Activated naive CD4-positive, alpha-beta T cell treated with anti-CD3 and anti-CD28 coated beads, Interleukin-2, amount 50 U/mL, for 24 hours (primary cell): Measurements from ENCODE around the gene TTC23.

Experiments
- H3K27ac Mint-ChIP-seq: one replicate; pipeline ENCODE4 v1.8.0; 2021; ENCODE audit warnings: mild to moderate bottlenecking, mixed read lengths
- H3K27me3 Mint-ChIP-seq: one replicate; pipeline ENCODE4 v1.8.0; 2021; ENCODE audit warnings: mixed read lengths
- H3K36me3 Mint-ChIP-seq: one replicate; pipeline ENCODE4 v1.8.0; 2021; ENCODE audit warnings: mixed read lengths
- H3K4me1 Mint-ChIP-seq: one replicate; pipeline ENCODE4 v1.8.0; 2021; ENCODE audit warnings: mixed read lengths
- H3K4me3 Mint-ChIP-seq: one replicate; pipeline ENCODE4 v1.8.0; 2021; ENCODE audit warnings: mild to moderate bottlenecking, mixed read lengths
- H3K9me3 Mint-ChIP-seq: one replicate; pipeline ENCODE4 v1.8.0; 2021; ENCODE audit warnings: mixed read lengths

Gene TTC23

GRCh38 chr15:99143655-99144610 is 105.4 kb downstream of the TTC23 start:
- Mint-ChIP-seq H3K4me1 (no peaks in the 10 kb centered on the region), H3K27me3 (peaks cover 3% of the 10 kb centered on the region), H3K4me3 (no peak overlapping the region), H3K36me3 (no peaks in the 10 kb centered on the region), H3K9me3 (no peaks in the 10 kb centered on the region), H3K27ac (no peak overlapping the region)

GRCh38 chr15:99143242-99143641 is 106.1 kb downstream of the TTC23 start:
- Mint-ChIP-seq H3K36me3 (no peaks in the 10 kb centered on the region), H3K4me1 (no peaks in the 10 kb centered on the region), H3K27me3 (peaks cover 3% of the 10 kb centered on the region), H3K9me3 (no peaks in the 10 kb centered on the region), H3K4me3 (no peak overlapping the region), H3K27ac (no peak overlapping the region)

GRCh38 chr15:99142562-99142961 is 106.8 kb downstream of the TTC23 start:
- Mint-ChIP-seq H3K36me3 (no peaks in the 10 kb centered on the region), H3K9me3 (no peaks in the 10 kb centered on the region), H3K27me3 (peaks cover 3% of the 10 kb centered on the region), H3K4me1 (no peaks in the 10 kb centered on the region), H3K4me3 (no peak overlapping the region), H3K27ac (no peak overlapping the region)

GRCh38 chr15:99141943-99142342 is 107.4 kb downstream of the TTC23 start:
- peaks cover 3% of the 10 kb centered on the region for H3K27me3 Mint-ChIP-seq
- no peaks in the 10 kb centered on the region for H3K9me3 Mint-ChIP-seq
- no peaks in the 10 kb centered on the region for H3K4me1 Mint-ChIP-seq
- no peak overlapping the region for H3K4me3 Mint-ChIP-seq
- H3K36me3 Mint-ChIP-seq, result no peaks in the 10 kb centered on the region
- no peak overlapping the region for H3K27ac Mint-ChIP-seq

- Mint-ChIP-seq H3K4me3 (no peak overlapping the region), H3K9me3 (no peaks in the 10 kb centered on the region), H3K36me3 (no peaks in the 10 kb centered on the region), H3K27me3 (peaks cover 3% of the 10 kb centered on the region), H3K4me1 (no peaks in the 10 kb centered on the region), H3K27ac (no peak overlapping the region)
Measured at GRCh38 chr15:99140590-99140989, 108.8 kb downstream of the TTC23 start.

- Mint-ChIP-seq H3K36me3 (no peaks in the 10 kb centered on the region), H3K4me3 (no peak overlapping the region), H3K4me1 (no peaks in the 10 kb centered on the region)
Measured at GRCh38 chr15:99139276-99139675, 110.1 kb downstream of the TTC23 start.

GRCh38 chr15:99138491-99138982 is 110.8 kb downstream of the TTC23 start:
- H3K4me1 Mint-ChIP-seq, result no peaks in the 10 kb centered on the region
- no peaks in the 10 kb centered on the region for H3K36me3 Mint-ChIP-seq
- no peaks in the 10 kb centered on the region for H3K27me3 Mint-ChIP-seq
- no peak overlapping the region for H3K4me3 Mint-ChIP-seq
- no peaks in the 10 kb centered on the region for H3K9me3 Mint-ChIP-seq
- H3K27ac Mint-ChIP-seq, result no peak overlapping the region

More at GRCh38 chr15:99139276-99139675, 110.1 kb downstream of the TTC23 start:
- no peak overlapping the region for H3K27ac Mint-ChIP-seq
- H3K9me3 Mint-ChIP-seq, result no peaks in the 10 kb centered on the region
- H3K27me3 Mint-ChIP-seq, result no peaks in the 10 kb centered on the region

- H3K4me3 Mint-ChIP-seq, result no peak overlapping the region
- no peak overlapping the region for H3K27ac Mint-ChIP-seq
- H3K36me3 Mint-ChIP-seq, result no peaks in the 10 kb centered on the region
- H3K9me3 Mint-ChIP-seq, result no peaks in the 10 kb centered on the region
- H3K4me1 Mint-ChIP-seq, result no peaks in the 10 kb centered on the region
- H3K27me3 Mint-ChIP-seq, result no peaks in the 10 kb centered on the region
Measured at GRCh38 chr15:99137877-99138276, 111.5 kb downstream of the TTC23 start.

- Mint-ChIP-seq H3K36me3 (no peaks in the 10 kb centered on the region), H3K4me1 (no peaks in the 10 kb centered on the region), H3K27ac (no peak overlapping the region), H3K27me3 (no peaks in the 10 kb centered on the region), H3K4me3 (no peak overlapping the region), H3K9me3 (no peaks in the 10 kb centered on the region)
Measured at GRCh38 chr15:99137111-99137546, 112.3 kb downstream of the TTC23 start.

- no peaks in the 10 kb centered on the region for H3K4me1 Mint-ChIP-seq
- H3K27me3 Mint-ChIP-seq, result no peaks in the 10 kb centered on the region
- H3K27ac Mint-ChIP-seq, result no peak overlapping the region
- no peaks in the 10 kb centered on the region for H3K36me3 Mint-ChIP-seq
- no peak overlapping the region for H3K4me3 Mint-ChIP-seq
- H3K9me3 Mint-ChIP-seq, result no peaks in the 10 kb centered on the region
Measured at GRCh38 chr15:99135194-99135593, 114.2 kb downstream of the TTC23 start.

GRCh38 chr15:99134317-99134821 is 115.0 kb downstream of the TTC23 start:
- Mint-ChIP-seq H3K27me3 (no peaks in the 10 kb centered on the region), H3K36me3 (no peaks in the 10 kb centered on the region), H3K4me3 (no peak overlapping the region), H3K27ac (no peak overlapping the region), H3K9me3 (no peaks in the 10 kb centered on the region), H3K4me1 (no peaks in the 10 kb centered on the region)

- Mint-ChIP-seq H3K4me3 (no peak overlapping the region), H3K36me3 (no peaks in the 10 kb centered on the region), H3K27me3 (no peaks in the 10 kb centered on the region), H3K27ac (peak overlapping the region; percentile 38), H3K4me1 (no peaks in the 10 kb centered on the region), H3K9me3 (no peaks in the 10 kb centered on the region)
Measured at GRCh38 chr15:99132634-99133287, 116.6 kb downstream of the TTC23 start.

GRCh38 chr15:99132122-99132521 is 117.3 kb downstream of the TTC23 start:
- no peak overlapping the region for H3K27ac Mint-ChIP-seq
- no peaks in the 10 kb centered on the region for H3K4me1 Mint-ChIP-seq
- H3K4me3 Mint-ChIP-seq, result no peak overlapping the region
- H3K36me3 Mint-ChIP-seq, result no peaks in the 10 kb centered on the region
- no peaks in the 10 kb centered on the region for H3K9me3 Mint-ChIP-seq
- no peaks in the 10 kb centered on the region for H3K27me3 Mint-ChIP-seq

- no peak overlapping the region for H3K27ac Mint-ChIP-seq
- H3K9me3 Mint-ChIP-seq, result no peaks in the 10 kb centered on the region
- H3K36me3 Mint-ChIP-seq, result no peaks in the 10 kb centered on the region
- H3K27me3 Mint-ChIP-seq, result no peaks in the 10 kb centered on the region
- no peak overlapping the region for H3K4me3 Mint-ChIP-seq
- H3K4me1 Mint-ChIP-seq, result no peaks in the 10 kb centered on the region
Measured at GRCh38 chr15:99131441-99132023, 117.8 kb downstream of the TTC23 start.

- no peak overlapping the region for H3K27ac Mint-ChIP-seq
- H3K4me3 Mint-ChIP-seq, result no peak overlapping the region
- no peaks in the 10 kb centered on the region for H3K9me3 Mint-ChIP-seq
- H3K36me3 Mint-ChIP-seq, result no peaks in the 10 kb centered on the region
- no peaks in the 10 kb centered on the region for H3K27me3 Mint-ChIP-seq
- H3K4me1 Mint-ChIP-seq, result no peaks in the 10 kb centered on the region
Measured at GRCh38 chr15:99130765-99131440, 118.5 kb downstream of the TTC23 start.
